H9 (cell line): ENCODE data around the gene KCNH4. TPM values are rescaled to one million over a fixed set of nuclear protein-coding genes. Genes with fewer than 3 reads are reported as not detected.
"Not testable (repeated sequence)": the region's sequence is repeated elsewhere in the genome, so short reads cannot be mapped to it uniquely, and the experiment has no call there.

ENCODE experiments used
- DNase-seq: peaks from one replicate; pipeline ENCODE4 v3.0.0-alpha.2; 2017
- H2AFZ ChIP-seq: one replicate; pipeline ENCODE4 v1.6.1; 2013; ENCODE audit warnings: mild to moderate bottlenecking, low read length, control low read depth, moderate library complexity
- H2AK5ac ChIP-seq: 2 replicates; pipeline ENCODE4 v1.6.1; 2013; ENCODE audit warnings: low read length, control low read depth, mixed read lengths; ENCODE audit not compliant: insufficient read length
- H2BK120ac ChIP-seq: one replicate; pipeline ENCODE4 v1.6.1; 2013; ENCODE audit warnings: low read depth, mild to moderate bottlenecking, low read length, control low read depth, inconsistent platforms; ENCODE audit not compliant: poor library complexity, severe bottlenecking
- H2BK12ac ChIP-seq: 2 replicates; pipeline ENCODE4 v1.6.1; 2013; ENCODE audit warnings: low read length, control low read depth, mixed read lengths, low read depth; ENCODE audit not compliant: insufficient read length
- H2BK15ac ChIP-seq: 2 replicates; pipeline ENCODE4 v1.6.1; 2013; ENCODE audit warnings: low read depth, low read length, control low read depth
- H2BK20ac ChIP-seq: one replicate; pipeline ENCODE4 v1.6.1; 2013; ENCODE audit warnings: low read depth, mild to moderate bottlenecking, low read length, control low read depth, inconsistent platforms; ENCODE audit not compliant: poor library complexity, severe bottlenecking
- H2BK5ac ChIP-seq: 2 replicates; pipeline ENCODE4 v1.6.1; 2013; ENCODE audit warnings: low read length, control low read depth, mixed read lengths; ENCODE audit not compliant: insufficient read length
- H3K14ac ChIP-seq: 2 replicates; pipeline ENCODE4 v1.6.1; 2013; ENCODE audit warnings: low read length, control low read depth; ENCODE audit not compliant: insufficient read depth
- H3K18ac ChIP-seq: 2 replicates; pipeline ENCODE4 v1.6.1; 2013; ENCODE audit warnings: low read depth, mild to moderate bottlenecking, mixed read lengths, low read length, control low read depth; ENCODE audit not compliant: insufficient read length
- H3K23ac ChIP-seq: 2 replicates; pipeline ENCODE4 v1.6.1; 2013; ENCODE audit warnings: low read length, control low read depth, mixed read lengths, low read depth; ENCODE audit not compliant: insufficient read length
- H3K23me2 ChIP-seq: 2 replicates; pipeline ENCODE4 v1.6.1; 2013; ENCODE audit warnings: low read depth, mild to moderate bottlenecking, mixed read lengths, low read length, control low read depth; ENCODE audit not compliant: insufficient read length, poor library complexity, severe bottlenecking
- H3K27ac ChIP-seq: 2 replicates; pipeline ENCODE4 v1.5.1; 2013; ENCODE audit warnings: low read length, control low read depth, mixed read lengths, low read depth; ENCODE audit not compliant: insufficient read length
- H3K27me3 ChIP-seq: 2 replicates; pipeline ENCODE4 v1.6.1; 2013; ENCODE audit warnings: low read length, control low read depth, inconsistent platforms; ENCODE audit not compliant: insufficient read depth
- H3K4ac ChIP-seq: 2 replicates; pipeline ENCODE4 v1.6.1; 2013; ENCODE audit warnings: low read depth, mild to moderate bottlenecking, control low read depth, inconsistent platforms, low read length, moderate library complexity
- H3K4me1 ChIP-seq: 2 replicates; pipeline ENCODE4 v1.6.1; 2013; ENCODE audit warnings: low read length, control low read depth, inconsistent platforms; ENCODE audit not compliant: insufficient read depth
- H3K4me2 ChIP-seq: 2 replicates; pipeline ENCODE4 v1.6.1; 2013; ENCODE audit warnings: low read length, control low read depth, mixed read lengths; ENCODE audit not compliant: insufficient read length, insufficient read depth
- H3K56ac ChIP-seq: 2 replicates; pipeline ENCODE4 v1.6.1; 2013; ENCODE audit warnings: low read depth, mild to moderate bottlenecking, mixed read lengths, low read length, control low read depth; ENCODE audit not compliant: insufficient read length
- H3K79me1 ChIP-seq: 2 replicates; pipeline ENCODE4 v1.6.1; 2013; ENCODE audit warnings: low read depth, mild to moderate bottlenecking, moderate library complexity, low read length, control low read depth, inconsistent platforms; ENCODE audit not compliant: insufficient read depth, poor library complexity, severe bottlenecking
- H3K79me2 ChIP-seq: 2 replicates; pipeline ENCODE4 v1.6.1; 2013; ENCODE audit warnings: low read length, control low read depth, inconsistent platforms; ENCODE audit not compliant: insufficient read depth
- H3K9ac ChIP-seq: 2 replicates; pipeline ENCODE4 v1.6.1; 2013; ENCODE audit warnings: low read length, control low read depth, mixed read lengths; ENCODE audit not compliant: insufficient read length; ENCODE audit errors: extremely low read depth
- H3K9me3 ChIP-seq: one replicate; pipeline ENCODE4 v1.6.1; 2013; ENCODE audit warnings: low read depth, low read length, inconsistent platforms; ENCODE audit not compliant: control insufficient read depth
- H3T11ph ChIP-seq: one replicate; pipeline ENCODE4 v1.6.1; 2013; ENCODE audit warnings: mild to moderate bottlenecking, low read length, control low read depth, inconsistent platforms
- H4K20me1 ChIP-seq: one replicate; pipeline ENCODE4 v1.6.1; 2013; ENCODE audit not compliant: control insufficient read depth, insufficient read length, insufficient read depth
- H4K5ac ChIP-seq: 2 replicates; pipeline ENCODE4 v1.6.1; 2013; ENCODE audit warnings: low read depth, mild to moderate bottlenecking, mixed read lengths, low read length, control low read depth; ENCODE audit not compliant: insufficient read length
- H4K8ac ChIP-seq: replicated peaks from 2 replicates; pipeline ENCODE4 v1.6.1; 2013; ENCODE audit warnings: low read length, control low read depth, mixed read lengths, low read depth; ENCODE audit not compliant: insufficient read length
- H4K91ac ChIP-seq: 2 replicates; pipeline ENCODE4 v1.6.1; 2013; ENCODE audit warnings: low read depth, mild to moderate bottlenecking, moderate library complexity, mixed read lengths, low read length, control low read depth; ENCODE audit not compliant: insufficient read length
- H3K27ac Mint-ChIP-seq, 3 experiments: 2 replicates in 2 of 3; 3 replicates in 1 of 3; pipeline ENCODE4 v1.8.0; 2020 to 2021; ENCODE audit warnings: mixed read lengths in 3 of 3, mild to moderate bottlenecking in 1 of 3, moderate library complexity in 1 of 3
- H3K27me3 Mint-ChIP-seq: 2 replicates; pipeline ENCODE4 v1.8.0; 2021; ENCODE audit warnings: low read depth, mild to moderate bottlenecking, moderate library complexity, mixed read lengths
- H3K36me3 Mint-ChIP-seq, 3 experiments: 2 replicates in 2 of 3; 3 replicates in 1 of 3; pipeline ENCODE4 v1.8.0; 2020 to 2021; ENCODE audit warnings: low read depth in 3 of 3, mixed read lengths in 3 of 3; ENCODE audit not compliant: insufficient read depth in 1 of 3
- H3K4me1 Mint-ChIP-seq, 2 experiments: 2 replicates each; pipeline ENCODE4 v1.8.0; 2020; ENCODE audit warnings: mixed read lengths in 2 of 2
- H3K4me3 Mint-ChIP-seq, 2 experiments: 2 replicates in 1 of 2; 3 replicates in 1 of 2; pipeline ENCODE4 v1.8.0; 2020 to 2021; ENCODE audit warnings: mild to moderate bottlenecking in 2 of 2, mixed read lengths in 2 of 2, moderate library complexity in 1 of 2
- H3K9me3 Mint-ChIP-seq, 2 experiments: 2 replicates in 1 of 2; 3 replicates in 1 of 2; pipeline ENCODE4 v1.8.0; 2020; ENCODE audit warnings: mild to moderate bottlenecking in 2 of 2, mixed read lengths in 2 of 2, moderate library complexity in 1 of 2
- CTCF ChIP-seq: fragments of 200-600 bp; sonication (generic); conservative IDR thresholded peaks from 3 replicates; pipeline ENCODE4 v1.8.0; 2021; ENCODE audit warnings: antibody characterized with exemption, mild to moderate bottlenecking
- WGBS: extraction: QIAGEN DNeasy Blood & Tissue Kit; methylation state at CpG from one replicate; pipeline ENCODE4 v1.1.7; 2013; ENCODE audit warnings: missing lambda C conversion rate, low lambda C conversion rate, mixed read lengths; ENCODE audit not compliant: insufficient read length; ENCODE audit errors: extremely low coverage; 5-methylcytosine and 5-hydroxymethylcytosine counted together
- total RNA-seq: library from RNA; stranded (reverse); gene quantifications from 2 replicates; pipeline ENCODE4 v1.2.1, GENCODE V29; 2021

The KCNH4 gene
- total RNA-seq, 1 experiment from 2014 or later, result not detected

- Histone ChIP-seq H2BK20ac (no peak overlapping the region), H2BK12ac (no peak overlapping the region), H4K5ac (no peak overlapping the region), H2AFZ (no peak overlapping the region), H3K23ac (no peak overlapping the region), H2AK5ac (no peak overlapping the region), H3K27me3 (no peaks in the 10 kb centered on the region), H4K8ac (no peak overlapping the region), H3K23me2 (no peaks in the 10 kb centered on the region), H3K4ac (no peak overlapping the region), H3K9ac (no peak overlapping the region), H4K20me1 (no peaks in the 10 kb centered on the region), H3K4me2 (no peak overlapping the region), H2BK15ac (no peak overlapping the region), H4K91ac (no peak overlapping the region), H3T11ph (no peak overlapping the region), H2BK120ac (no peak overlapping the region), H3K18ac (no peak overlapping the region), H3K9me3 (no peaks in the 10 kb centered on the region), H3K4me1 (no peaks in the 10 kb centered on the region), H2BK5ac (no peak overlapping the region), H3K56ac (no peak overlapping the region), H3K79me2 (no peaks in the 10 kb centered on the region), H3K14ac (no peak overlapping the region), H3K79me1 (no peaks in the 10 kb centered on the region), H3K27ac (no peak overlapping the region)
- no CpG with 5 or more reads among the region's 6 CpGs for WGBS
- peaks cover 21 to 61% (median 61%) of the 10 kb centered on the region in 3 experiments; a peak in 6 of 7 replicates for H3K36me3 Mint-ChIP-seq
- no peak for DNase-seq
- H3K4me3 Mint-ChIP-seq, result no peak overlapping the region
- no peaks in the 10 kb centered on the region for H3K9me3 Mint-ChIP-seq
- H3K4me1 Mint-ChIP-seq, result no peaks in the 10 kb centered on the region
- no peak for TF ChIP-seq CTCF
- no peaks in the 10 kb centered on the region for H3K27me3 Mint-ChIP-seq
- no peak overlapping the region for H3K27ac Mint-ChIP-seq
Measured at GRCh38 chr17:42210046-42210445, 29.1 kb upstream of the KCNH4 start.

GRCh38 chr17:42206153-42206612 is 25.2 kb upstream of the KCNH4 start:
- H3K18ac ChIP-seq, H4K8ac ChIP-seq, H3K4ac ChIP-seq, H2BK12ac ChIP-seq, H3K4me3 Mint-ChIP-seq, H2AK5ac ChIP-seq, H3K27me3 ChIP-seq, H3K4me2 ChIP-seq, H3K9ac ChIP-seq, H2BK5ac ChIP-seq, H4K91ac ChIP-seq, H4K5ac ChIP-seq, H3K79me2 ChIP-seq, H3K9me3 Mint-ChIP-seq, H3K9me3 ChIP-seq, H3K27ac ChIP-seq, H3K23ac ChIP-seq, H3K14ac ChIP-seq, H3K79me1 ChIP-seq, H2AFZ ChIP-seq, DNase-seq, H3K23me2 ChIP-seq, H2BK20ac ChIP-seq, H4K20me1 ChIP-seq, H3K56ac ChIP-seq, H2BK15ac ChIP-seq, H2BK120ac ChIP-seq, H3K4me1 Mint-ChIP-seq, H3T11ph ChIP-seq, H3K27me3 Mint-ChIP-seq, H3K27ac Mint-ChIP-seq, H3K4me1 ChIP-seq: not testable (repeated sequence)
- H3K36me3 Mint-ChIP-seq, result peaks cover 24 to 77% (median 71%) of the 10 kb centered on the region in 3 experiments; a peak in 6 of 7 replicates
- no CpG with 5 or more reads among the region's 8 CpGs for WGBS
